Caco-2 (cell line): ENCODE results near the gene DNAJC3. TPM values are rescaled to one million over a fixed set of nuclear protein-coding genes. Genes with fewer than 3 reads are reported as not detected.

Source experiments
- BruUV-seq: library from RNA; stranded (reverse); fragments of 400-500 nt; replicated peaks from 2 replicates; lab custom pipeline; 2021; lab: Mats Ljungman, UMichigan
- CTCF ChIA-PET: fragments of 300-600 bp; sonication (Branson Sonifier 250); formaldehyde crosslinking; loops from one replicate; lab custom pipeline; 2022; ENCODE audit warnings: antibody characterized with exemption; lab: Charles Lee
- POLR2A ChIA-PET: fragments of 300-600 bp; sonication (Branson Sonifier 250); formaldehyde crosslinking; loops from one replicate; lab custom pipeline; 2022; ENCODE audit warnings: antibody characterized with exemption; lab: Charles Lee
- DNase-seq, 2 experiments: peaks; one replicate each; pipeline versions ENCODE4 v3.0.0 to v3.0.0-alpha.2; 2020 to 2022
- H3K27me3 ChIP-seq: replicated peaks from 2 replicates; pipeline ENCODE4 v1.6.0; 2011; ENCODE audit warnings: low read length; ENCODE audit not compliant: control insufficient read depth, insufficient read depth
- H3K36me3 ChIP-seq: 2 replicates; pipeline ENCODE4 v1.5.1; 2011; ENCODE audit warnings: low read length; ENCODE audit not compliant: control insufficient read depth, insufficient read depth
- H3K4me1 ChIP-seq: fragments of 250-450 bp; sonication (Bioruptor Pico); 2 replicates; pipeline ENCODE4 v1.5.1; 2020; ENCODE audit warnings: mild to moderate bottlenecking
- H3K4me3 ChIP-seq: 2 replicates; pipeline ENCODE4 v1.5.1; 2011; ENCODE audit warnings: low read depth, mild to moderate bottlenecking, control low read depth, low read length
- H3K9me3 ChIP-seq: fragments of 250-450 bp; sonication (Bioruptor Pico); 2 replicates; pipeline ENCODE4 v1.5.1; 2020; ENCODE audit warnings: mild to moderate bottlenecking, moderate library complexity
- H3K27ac Mint-ChIP-seq: one replicate; pipeline ENCODE4 v1.8.0; 2022; ENCODE audit warnings: mixed read lengths; ENCODE audit not compliant: unreplicated experiment
- H3K27me3 Mint-ChIP-seq: one replicate; pipeline ENCODE4 v1.8.0; 2022; ENCODE audit warnings: mixed read lengths; ENCODE audit not compliant: insufficient read depth, unreplicated experiment
- H3K36me3 Mint-ChIP-seq: one replicate; pipeline ENCODE4 v1.8.0; 2022; ENCODE audit warnings: mild to moderate bottlenecking, mixed read lengths; ENCODE audit not compliant: insufficient read depth, unreplicated experiment
- H3K4me1 Mint-ChIP-seq: one replicate; pipeline ENCODE4 v1.8.0; 2022; ENCODE audit warnings: low read depth, mixed read lengths; ENCODE audit not compliant: unreplicated experiment
- H3K4me3 Mint-ChIP-seq: one replicate; pipeline ENCODE4 v1.8.0; 2022; ENCODE audit warnings: mild to moderate bottlenecking, moderate library complexity, mixed read lengths; ENCODE audit not compliant: unreplicated experiment
- H3K9me3 Mint-ChIP-seq: one replicate; pipeline ENCODE4 v1.8.0; 2022; ENCODE audit warnings: mixed read lengths; ENCODE audit not compliant: unreplicated experiment
- intact Hi-C: fragments of 100-400 bp; cut with micrococcal nuclease; formaldehyde crosslinking; loops from one replicate; pipeline ENCODE4 v1.10.0; 2022; ENCODE audit not compliant: unreplicated experiment
- total RNA-seq: library from RNA; stranded (reverse); gene quantifications from 2 replicates; pipeline ENCODE4 v1.2.3, GENCODE V29; 2022
- TF ChIP-seq, protein P1 (sequence below), 2 experiments: fragments of 200-600 bp in 1 of 2; IDR thresholded peaks; 1 replicate in 1 of 2; 2 replicates in 1 of 2; pipeline versions ENCODE4 v1.5.1 to v1.8.0; 2011 to 2022; ENCODE audit warnings: antibody characterized with exemption in 1 of 2, control low read depth in 1 of 2, inconsistent platforms in 1 of 2, low read depth in 1 of 2, low read length in 1 of 2, mild to moderate bottlenecking in 1 of 2, moderate library complexity in 1 of 2; ENCODE audit not compliant: insufficient read depth in 1 of 2, severe bottlenecking in 1 of 2, unreplicated experiment in 1 of 2

DNAJC3 gene
- total RNA-seq, 1 experiment from 2014 or later = 36.8 TPM

DNA sequence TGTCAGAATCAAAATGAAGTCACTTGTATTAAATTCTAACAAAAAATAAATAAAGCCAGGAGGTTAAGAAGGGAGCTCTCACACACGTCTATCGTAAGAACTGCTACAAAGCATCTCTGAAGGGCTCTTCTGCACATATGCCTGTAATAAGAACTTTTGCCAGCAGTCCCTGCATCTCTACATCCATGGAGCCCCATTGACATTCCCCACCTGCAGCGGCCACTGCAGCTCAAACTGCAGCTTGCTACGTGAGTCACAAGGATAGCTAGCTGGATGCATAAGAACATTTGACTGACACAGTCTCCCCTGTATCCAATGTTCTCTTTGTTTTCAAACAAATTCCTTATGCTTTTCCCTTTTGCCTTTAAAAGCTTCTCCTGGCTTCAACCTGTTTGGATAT is 68.3 kb downstream of the DNAJC3 start:
- Histone ChIP-seq H3K4me1 (peaks cover 28% of the 10 kb centered on the region), H3K36me3 (no peaks in the 10 kb centered on the region), H3K9me3 (no peaks in the 10 kb centered on the region), H3K4me3 (no peak overlapping the region), H3K27me3 (no peaks in the 10 kb centered on the region)
- H3K4me3 Mint-ChIP-seq = no peak overlapping the region
- H3K4me1 Mint-ChIP-seq = peaks cover 29% of the 10 kb centered on the region
- intact Hi-C loops = no loop called here
- no peaks in the 10 kb centered on the region for H3K27me3 Mint-ChIP-seq
- no peak for DNase-seq
- H3K27ac Mint-ChIP-seq = no peak overlapping the region
- H3K36me3 Mint-ChIP-seq = peaks cover 8% of the 10 kb centered on the region
- TF ChIP-seq, protein P1, sequence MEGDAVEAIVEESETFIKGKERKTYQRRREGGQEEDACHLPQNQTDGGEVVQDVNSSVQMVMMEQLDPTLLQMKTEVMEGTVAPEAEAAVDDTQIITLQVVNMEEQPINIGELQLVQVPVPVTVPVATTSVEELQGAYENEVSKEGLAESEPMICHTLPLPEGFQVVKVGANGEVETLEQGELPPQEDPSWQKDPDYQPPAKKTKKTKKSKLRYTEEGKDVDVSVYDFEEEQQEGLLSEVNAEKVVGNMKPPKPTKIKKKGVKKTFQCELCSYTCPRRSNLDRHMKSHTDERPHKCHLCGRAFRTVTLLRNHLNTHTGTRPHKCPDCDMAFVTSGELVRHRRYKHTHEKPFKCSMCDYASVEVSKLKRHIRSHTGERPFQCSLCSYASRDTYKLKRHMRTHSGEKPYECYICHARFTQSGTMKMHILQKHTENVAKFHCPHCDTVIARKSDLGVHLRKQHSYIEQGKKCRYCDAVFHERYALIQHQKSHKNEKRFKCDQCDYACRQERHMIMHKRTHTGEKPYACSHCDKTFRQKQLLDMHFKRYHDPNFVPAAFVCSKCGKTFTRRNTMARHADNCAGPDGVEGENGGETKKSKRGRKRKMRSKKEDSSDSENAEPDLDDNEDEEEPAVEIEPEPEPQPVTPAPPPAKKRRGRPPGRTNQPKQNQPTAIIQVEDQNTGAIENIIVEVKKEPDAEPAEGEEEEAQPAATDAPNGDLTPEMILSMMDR (IDR thresholded peaks at IDR 0.05; ENCODE audit: insufficient read depth in 1 of 2, low read depth in 1 of 2, low read length in 1 of 2, severe bottlenecking in 1 of 2, unreplicated experiment in 1 of 2) = no peak
- peaks cover 9% of the 10 kb centered on the region for H3K9me3 Mint-ChIP-seq
- POLR2A ChIA-PET = no interaction called here
- BruUV-seq = no TSS peak
- CTCF ChIA-PET = interaction anchor here (1.0 kb wide), 1 partner anchor 10 kb away, joined by 10 read pairs; no protein-coding TSS in a partner anchor

GRCh38 chr13:95745752-95746151 is 68.8 kb downstream of the DNAJC3 start:
- Mint-ChIP-seq H3K9me3 (peaks cover 6% of the 10 kb centered on the region), H3K4me3 (no peak overlapping the region), H3K27ac (no peak overlapping the region), H3K27me3 (no peaks in the 10 kb centered on the region), H3K36me3 (peaks cover 7% of the 10 kb centered on the region), H3K4me1 (peaks cover 27% of the 10 kb centered on the region)
- DNase-seq = no peak
- TF ChIP-seq, protein P1 (IDR thresholded peaks at IDR 0.05; ENCODE audit: insufficient read depth in 1 of 2, low read depth in 1 of 2, low read length in 1 of 2, severe bottlenecking in 1 of 2, unreplicated experiment in 1 of 2) = peak; percentile 25 to 39
- Histone ChIP-seq H3K27me3 (no peaks in the 10 kb centered on the region), H3K36me3 (no peaks in the 10 kb centered on the region), H3K4me1 (peaks cover 28% of the 10 kb centered on the region), H3K9me3 (no peaks in the 10 kb centered on the region), H3K4me3 (no peak overlapping the region)
- ChIA-PET CTCF (no interaction called here), POLR2A (no interaction called here)
- BruUV-seq = no TSS peak
- intact Hi-C loops = no loop called here

- H3K4me1 Mint-ChIP-seq = peaks cover 9% of the 10 kb centered on the region
These were observed 72.6 kb downstream of the DNAJC3 start for GRCh38 chr13:95749545-95749944.

More at GRCh38 chr13:95749545-95749944, 72.6 kb downstream of the DNAJC3 start:
- Histone ChIP-seq H3K9me3 (no peaks in the 10 kb centered on the region), H3K4me1 (peaks cover 12% of the 10 kb centered on the region; the same call in 1 of the 2 replicates), H3K27me3 (no peaks in the 10 kb centered on the region), H3K36me3 (no peaks in the 10 kb centered on the region), H3K4me3 (no peak overlapping the region)
- DNase-seq = no peak
- TF ChIP-seq, protein P1 (IDR thresholded peaks at IDR 0.05; ENCODE audit: insufficient read depth in 1 of 2, low read depth in 1 of 2, low read length in 1 of 2, severe bottlenecking in 1 of 2, unreplicated experiment in 1 of 2) = no peak
- POLR2A ChIA-PET = no interaction called here
- no TSS peak for BruUV-seq
- H3K36me3 Mint-ChIP-seq = no peaks in the 10 kb centered on the region
- intact Hi-C loops = no loop called here
- H3K27me3 Mint-ChIP-seq = no peaks in the 10 kb centered on the region
- CTCF ChIA-PET = no interaction called here
- no peak overlapping the region for H3K4me3 Mint-ChIP-seq
- no peaks in the 10 kb centered on the region for H3K9me3 Mint-ChIP-seq
- H3K27ac Mint-ChIP-seq = no peak overlapping the region
